Liver (tissue), 9 donors: Measurements from ENCODE around the gene LDHAL6B. TPM values are rescaled to one million over a fixed set of nuclear protein-coding genes. Genes with fewer than 3 reads are reported as not detected.

Experiments
- DNase-seq: peaks from one replicate; pipeline ENCODE4 v3.0.0-alpha.2; 2017; ENCODE audit warnings: low spot score
- H3K27ac ChIP-seq, 2 donors: one replicate each; pipeline ENCODE4 v1.7.0; 2013; ENCODE audit warnings: inconsistent platforms in 2 of 2, low read length in 2 of 2, control low read depth in 1 of 2, low read depth in 1 of 2, mild to moderate bottlenecking in 1 of 2
- H3K27me3 ChIP-seq, 4 donors: one replicate each; pipeline versions ENCODE4 v1.6.1 to v1.7.0; 2013; ENCODE audit warnings: low read length in 3 of 4, inconsistent platforms in 1 of 4, mild to moderate bottlenecking in 1 of 4, moderate library complexity in 1 of 4; ENCODE audit not compliant: control insufficient read depth in 4 of 4, insufficient read depth in 4 of 4
- H3K36me3 ChIP-seq, 4 donors: one replicate each; pipeline versions ENCODE4 v1.6.1 to v1.7.0; 2013; ENCODE audit warnings: low read length in 3 of 4, mild to moderate bottlenecking in 3 of 4, low read depth in 1 of 4, moderate library complexity in 1 of 4; ENCODE audit not compliant: control insufficient read depth in 4 of 4, insufficient read depth in 3 of 4
- H3K4me1 ChIP-seq, 4 donors: one replicate each; pipeline versions ENCODE4 v1.6.1 to v1.7.0; 2013; ENCODE audit warnings: low read length in 3 of 4, mild to moderate bottlenecking in 3 of 4, moderate library complexity in 1 of 4; ENCODE audit not compliant: control insufficient read depth in 4 of 4, insufficient read depth in 4 of 4
- H3K4me3 ChIP-seq, 3 donors: one replicate each; pipeline versions ENCODE4 v1.6.1 to v1.7.0; 2013; ENCODE audit warnings: low read length in 3 of 3, control low read depth in 1 of 3, low read depth in 1 of 3, mild to moderate bottlenecking in 1 of 3
- H3K9ac ChIP-seq, 2 donors: one replicate each; pipeline ENCODE4 v1.7.0; 2013; ENCODE audit warnings: low read length in 2 of 2, mild to moderate bottlenecking in 2 of 2, moderate library complexity in 2 of 2, control low read depth in 1 of 2, low read depth in 1 of 2
- H3K9me3 ChIP-seq, 4 donors: one replicate each; pipeline versions ENCODE4 v1.6.1 to v1.7.0; 2013; ENCODE audit warnings: low read length in 3 of 4; ENCODE audit not compliant: control insufficient read depth in 4 of 4
- EGR1 ChIP-seq, 2 donors: IDR thresholded peaks; 2 replicates each; pipeline ENCODE4 v1.6.1; 2016 to 2018; ENCODE audit warnings: antibody characterized with exemption in 2 of 2, low read depth in 2 of 2
- FOXA2 ChIP-seq: IDR thresholded peaks from 2 replicates; pipeline ENCODE4 v1.6.1; 2016; ENCODE audit warnings: antibody characterized with exemption
- GABPA ChIP-seq, 2 donors: IDR thresholded peaks in 1 of 2; conservative IDR thresholded peaks in 1 of 2; 2 replicates each; pipeline ENCODE4 v1.6.1; 2016; ENCODE audit warnings: antibody characterized with exemption in 2 of 2, mild to moderate bottlenecking in 1 of 2, moderate library complexity in 1 of 2
- HNF4G ChIP-seq: IDR thresholded peaks from 2 replicates; pipeline ENCODE4 v1.6.1; 2016; ENCODE audit warnings: antibody characterized with exemption
- NR2F2 ChIP-seq: IDR thresholded peaks from 2 replicates; pipeline ENCODE4 v1.6.1; 2016; ENCODE audit warnings: antibody characterized with exemption
- RAD21 ChIP-seq, 2 donors: IDR thresholded peaks; 2 replicates each; pipeline ENCODE4 v1.6.1; 2016; ENCODE audit warnings: antibody characterized with exemption in 2 of 2, mild to moderate bottlenecking in 2 of 2
- RXRA ChIP-seq, 2 donors: IDR thresholded peaks; 2 replicates each; pipeline ENCODE4 v1.6.1; 2017 to 2018; ENCODE audit warnings: antibody characterized with exemption in 2 of 2, mild to moderate bottlenecking in 1 of 2
- SP1 ChIP-seq: IDR thresholded peaks from 2 replicates; pipeline ENCODE4 v1.6.1; 2018; ENCODE audit warnings: antibody characterized with exemption, mild to moderate bottlenecking
- TAF1 ChIP-seq: conservative IDR thresholded peaks from 2 replicates; pipeline ENCODE4 v1.6.1; 2016; ENCODE audit warnings: antibody characterized with exemption, mild to moderate bottlenecking
- YY1 ChIP-seq: IDR thresholded peaks from 2 replicates; pipeline ENCODE4 v1.6.1; 2016; ENCODE audit warnings: antibody characterized with exemption, mild to moderate bottlenecking
- WGBS: extraction: QIAGEN DNeasy Blood & Tissue Kit; methylation state at CpG from one replicate; pipeline ENCODE4 v1.1.7; 2013; 5-methylcytosine and 5-hydroxymethylcytosine counted together
- polyA plus RNA-seq, 2 donors: library from polyadenylated mRNA; stranded (reverse) in 1 of 2; unstranded in 1 of 2; fragments of 200-250 nt in 1 of 2; fragments of >200 nt in 1 of 2; fragmentation: Nextera tagmentation in 1 of 2; extraction: Ambion mirVana in 1 of 2; gene quantifications; one replicate each; pipeline versions ENCODE4 v1.2.1 to v1.2.3, GENCODE V29; 2013 to 2015
- total RNA-seq, 2 donors: library from RNA; depleted of rRNA; stranded (reverse); fragments of >200 nt; gene quantifications; one replicate each; pipeline ENCODE4 v1.2.3, GENCODE V29; 2014
- TF ChIP-seq, protein P1 (sequence below): fragments of 150-350 bp; IDR thresholded peaks from 2 replicates; pipeline ENCODE4 v1.5.1; 2017; ENCODE audit warnings: improper control_type of control experiment, low read depth, low read length; ENCODE audit not compliant: missing input control
- TF ChIP-seq, protein P2 (sequence below): IDR thresholded peaks from 2 replicates; pipeline ENCODE4 v1.6.1; 2016; ENCODE audit warnings: antibody characterized with exemption
- TF ChIP-seq, protein P3 (sequence below): IDR thresholded peaks from 2 replicates; pipeline ENCODE4 v1.6.1; 2016; ENCODE audit warnings: antibody characterized with exemption, mild to moderate bottlenecking
- donor health status: healthy.
- donor health status: healthy.
- donor health status: healthy.
- donor health status: healthy.
- donor health status: healthy.

LDHAL6B gene
- total RNA-seq (not detected), polyA plus RNA-seq (not detected)

DNA sequence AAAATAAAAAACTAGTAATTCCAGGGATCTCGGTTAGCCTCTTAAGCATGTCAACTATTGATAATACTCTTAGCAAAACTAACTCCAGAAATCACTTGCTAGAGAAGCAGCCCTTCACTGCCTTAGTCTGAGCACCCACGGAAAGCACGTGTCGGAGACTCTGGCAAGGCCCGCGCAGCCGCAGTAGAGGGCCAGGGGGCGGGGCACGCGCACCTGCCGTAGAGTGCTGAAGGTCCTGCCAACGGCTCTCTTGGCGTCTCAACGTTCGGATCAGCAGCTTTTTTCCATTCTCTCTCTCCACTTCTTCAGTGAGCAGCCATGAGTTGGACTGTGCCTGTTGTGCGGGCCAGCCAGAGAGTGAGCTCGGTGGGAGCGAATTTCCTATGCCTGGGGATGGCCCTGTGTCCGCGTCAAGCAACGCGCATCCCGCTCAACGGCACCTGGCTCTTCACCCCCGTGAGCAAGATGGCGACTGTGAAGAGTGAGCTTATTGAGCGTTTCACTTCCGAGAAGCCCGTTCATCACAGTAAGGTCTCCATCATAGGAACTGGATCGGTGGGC is at the start of gene LDHAL6B:
LDHAL6B (plus strand) TSS at position 221 of the 561 bp plus-strand sequence; CDS start at position 319, 98 bp downstream.
- TF ChIP-seq GABPA (IDR thresholded peaks at IDR 0.05 in 1 of 2, conservative IDR thresholded peaks at IDR 0.05 in 1 of 2) (no peak), HNF4G (no peak), SP1 (no peak), RXRA (IDR thresholded peaks at IDR 0.05) (no peak), NR2F2 (no peak)
- TF ChIP-seq, protein P1, sequence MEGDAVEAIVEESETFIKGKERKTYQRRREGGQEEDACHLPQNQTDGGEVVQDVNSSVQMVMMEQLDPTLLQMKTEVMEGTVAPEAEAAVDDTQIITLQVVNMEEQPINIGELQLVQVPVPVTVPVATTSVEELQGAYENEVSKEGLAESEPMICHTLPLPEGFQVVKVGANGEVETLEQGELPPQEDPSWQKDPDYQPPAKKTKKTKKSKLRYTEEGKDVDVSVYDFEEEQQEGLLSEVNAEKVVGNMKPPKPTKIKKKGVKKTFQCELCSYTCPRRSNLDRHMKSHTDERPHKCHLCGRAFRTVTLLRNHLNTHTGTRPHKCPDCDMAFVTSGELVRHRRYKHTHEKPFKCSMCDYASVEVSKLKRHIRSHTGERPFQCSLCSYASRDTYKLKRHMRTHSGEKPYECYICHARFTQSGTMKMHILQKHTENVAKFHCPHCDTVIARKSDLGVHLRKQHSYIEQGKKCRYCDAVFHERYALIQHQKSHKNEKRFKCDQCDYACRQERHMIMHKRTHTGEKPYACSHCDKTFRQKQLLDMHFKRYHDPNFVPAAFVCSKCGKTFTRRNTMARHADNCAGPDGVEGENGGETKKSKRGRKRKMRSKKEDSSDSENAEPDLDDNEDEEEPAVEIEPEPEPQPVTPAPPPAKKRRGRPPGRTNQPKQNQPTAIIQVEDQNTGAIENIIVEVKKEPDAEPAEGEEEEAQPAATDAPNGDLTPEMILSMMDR, result no peak
- TF ChIP-seq, protein P2, sequence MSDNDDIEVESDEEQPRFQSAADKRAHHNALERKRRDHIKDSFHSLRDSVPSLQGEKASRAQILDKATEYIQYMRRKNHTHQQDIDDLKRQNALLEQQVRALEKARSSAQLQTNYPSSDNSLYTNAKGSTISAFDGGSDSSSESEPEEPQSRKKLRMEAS, result no peak
- Histone ChIP-seq H3K27me3 (no peaks in the 10 kb centered on the region), H3K9me3 (no peaks in the 10 kb centered on the region), H3K4me3 (no peak within 1 kb of the TSS), H3K4me1 (no peaks in the 10 kb centered on the region), H3K9ac (no peak within 1 kb of the TSS), H3K36me3 (peaks cover 4 to 71% (median 48%) of the 10 kb centered on the region in 4 donors), H3K27ac (no peak within 1 kb of the TSS)
- 98% methylated on average over 30 of the region's 30 CpGs for WGBS
- no peak for DNase-seq

DNA sequence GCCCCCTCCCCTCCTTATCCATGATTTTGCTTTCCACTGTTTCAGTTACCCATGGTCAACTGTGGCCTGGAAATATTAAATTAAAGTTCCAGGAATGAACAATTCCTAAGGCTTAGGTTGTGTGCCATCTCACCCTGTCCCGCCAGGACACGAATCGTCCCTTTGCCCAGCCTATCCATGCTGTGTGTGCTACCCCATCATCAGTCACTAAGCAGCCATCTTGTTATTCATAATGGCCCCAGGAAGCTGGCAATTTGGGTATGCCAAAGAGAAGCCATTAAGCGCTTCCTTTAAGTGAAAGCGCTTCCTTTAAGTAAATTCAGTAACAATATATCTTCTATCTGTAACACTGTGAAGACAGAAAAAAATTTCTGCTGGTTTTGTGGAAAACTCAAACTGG is 49.2 kb upstream of the LDHAL6B start:
- no peak for DNase-seq
- no peak for TF ChIP-seq TAF1
- TF ChIP-seq, protein P3, sequence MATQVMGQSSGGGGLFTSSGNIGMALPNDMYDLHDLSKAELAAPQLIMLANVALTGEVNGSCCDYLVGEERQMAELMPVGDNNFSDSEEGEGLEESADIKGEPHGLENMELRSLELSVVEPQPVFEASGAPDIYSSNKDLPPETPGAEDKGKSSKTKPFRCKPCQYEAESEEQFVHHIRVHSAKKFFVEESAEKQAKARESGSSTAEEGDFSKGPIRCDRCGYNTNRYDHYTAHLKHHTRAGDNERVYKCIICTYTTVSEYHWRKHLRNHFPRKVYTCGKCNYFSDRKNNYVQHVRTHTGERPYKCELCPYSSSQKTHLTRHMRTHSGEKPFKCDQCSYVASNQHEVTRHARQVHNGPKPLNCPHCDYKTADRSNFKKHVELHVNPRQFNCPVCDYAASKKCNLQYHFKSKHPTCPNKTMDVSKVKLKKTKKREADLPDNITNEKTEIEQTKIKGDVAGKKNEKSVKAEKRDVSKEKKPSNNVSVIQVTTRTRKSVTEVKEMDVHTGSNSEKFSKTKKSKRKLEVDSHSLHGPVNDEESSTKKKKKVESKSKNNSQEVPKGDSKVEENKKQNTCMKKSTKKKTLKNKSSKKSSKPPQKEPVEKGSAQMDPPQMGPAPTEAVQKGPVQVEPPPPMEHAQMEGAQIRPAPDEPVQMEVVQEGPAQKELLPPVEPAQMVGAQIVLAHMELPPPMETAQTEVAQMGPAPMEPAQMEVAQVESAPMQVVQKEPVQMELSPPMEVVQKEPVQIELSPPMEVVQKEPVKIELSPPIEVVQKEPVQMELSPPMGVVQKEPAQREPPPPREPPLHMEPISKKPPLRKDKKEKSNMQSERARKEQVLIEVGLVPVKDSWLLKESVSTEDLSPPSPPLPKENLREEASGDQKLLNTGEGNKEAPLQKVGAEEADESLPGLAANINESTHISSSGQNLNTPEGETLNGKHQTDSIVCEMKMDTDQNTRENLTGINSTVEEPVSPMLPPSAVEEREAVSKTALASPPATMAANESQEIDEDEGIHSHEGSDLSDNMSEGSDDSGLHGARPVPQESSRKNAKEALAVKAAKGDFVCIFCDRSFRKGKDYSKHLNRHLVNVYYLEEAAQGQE, result no peak
- no peak for TF ChIP-seq RAD21 (IDR thresholded peaks at IDR 0.05)
- no peak for TF ChIP-seq FOXA2
- TF ChIP-seq YY1, result no peak
- no peak for TF ChIP-seq EGR1 (IDR thresholded peaks at IDR 0.05; ENCODE audit: low read depth in 2 of 2)
- Histone ChIP-seq H3K4me3 (no peak overlapping the region), H3K27me3 (no peaks in the 10 kb centered on the region), H3K4me1 (no peaks in the 10 kb centered on the region), H3K27ac (no peak overlapping the region), H3K36me3 (peaks cover 13 to 71% (median 31%) of the 10 kb centered on the region in 4 donors), H3K9ac (no peak overlapping the region), H3K9me3 (no peaks in the 10 kb centered on the region)
- WGBS, result over 99% methylated on average over 5 of the region's 5 CpGs
